HG03108 (cell line): ENCODE data around the gene DIPK2B.

Experiments
- ATAC-seq: cut with Tn5 transposase; IDR thresholded peaks from one replicate; pipeline ENCODE4 v1.9.1; 2021; ENCODE audit warnings: moderate library complexity; ENCODE audit not compliant: unreplicated experiment

Gene DIPK2B

GRCh38 chrX:45200741-45201234 lies at the start of gene DIPK2B:
TSS of gene DIPK2B (minus strand) at chrX:45200876. CDS start at chrX:45200826, 50 bp downstream.
- ATAC-seq: no peak

GRCh38 chrX:45240301-45240700 lies 39.6 kb upstream of the DIPK2B start:
- no peak for ATAC-seq

GRCh38 chrX:45238489-45238888 lies 37.8 kb upstream of the DIPK2B start:
- ATAC-seq: no peak

GRCh38 chrX:45233531-45233930 lies 32.9 kb upstream of the DIPK2B start:
- ATAC-seq: no peak

- no peak for ATAC-seq
These were observed 31.5 kb upstream of the DIPK2B start for GRCh38 chrX:45232139-45232538.

- ATAC-seq: no peak
These were observed 29.7 kb upstream of the DIPK2B start for GRCh38 chrX:45230410-45230809.

GRCh38 chrX:45229348-45229747 lies 28.7 kb upstream of the DIPK2B start:
- no peak for ATAC-seq

GRCh38 chrX:45228126-45228525 lies 27.4 kb upstream of the DIPK2B start:
- ATAC-seq: no peak

- ATAC-seq: no peak
These were observed 7.6 kb upstream of the DIPK2B start for GRCh38 chrX:45208121-45208856.

GRCh38 chrX:45202171-45202570 lies 1.5 kb upstream of the DIPK2B start:
- no peak for ATAC-seq

- no peak for ATAC-seq
These were observed 2.0 kb downstream of the DIPK2B start for GRCh38 chrX:45198706-45199105.

GRCh38 chrX:45198301-45198700 lies 2.4 kb downstream of the DIPK2B start:
- ATAC-seq: no peak

GRCh38 chrX:45196701-45197100 lies 4.0 kb downstream of the DIPK2B start:
- ATAC-seq: no peak

GRCh38 chrX:45191820-45192409 lies 8.8 kb downstream of the DIPK2B start:
- no peak for ATAC-seq

- no peak for ATAC-seq
These were observed 9.3 kb downstream of the DIPK2B start for GRCh38 chrX:45191383-45191782.

GRCh38 chrX:45187731-45188130 lies 12.9 kb downstream of the DIPK2B start:
- no peak for ATAC-seq

GRCh38 chrX:45186643-45187026 lies 14.0 kb downstream of the DIPK2B start:
- ATAC-seq: no peak

- ATAC-seq: no peak
These were observed 16.5 kb downstream of the DIPK2B start for GRCh38 chrX:45184211-45184610.

- no peak for ATAC-seq
These were observed 27.8 kb downstream of the DIPK2B start for GRCh38 chrX:45172890-45173289.

- no peak for ATAC-seq
These were observed 33.9 kb downstream of the DIPK2B start for GRCh38 chrX:45166781-45167180.

GRCh38 chrX:45165726-45166125 lies 35.0 kb downstream of the DIPK2B start:
- ATAC-seq: no peak

- ATAC-seq: no peak
These were observed 35.7 kb downstream of the DIPK2B start for GRCh38 chrX:45164995-45165394.
